NCI-H748 (cell line): ENCODE data around the gene MSMP.

Experiments
- DNase-seq: peaks from one replicate; lab custom pipeline; 2025; ENCODE audit not compliant: unreplicated experiment; lab: John Stamatoyannopoulos, UW

Gene MSMP

GRCh38 chr9:35771534-35771933, 17.5 kb upstream of the MSMP start:
- DNase-seq, result peak; percentile 75

DNA sequence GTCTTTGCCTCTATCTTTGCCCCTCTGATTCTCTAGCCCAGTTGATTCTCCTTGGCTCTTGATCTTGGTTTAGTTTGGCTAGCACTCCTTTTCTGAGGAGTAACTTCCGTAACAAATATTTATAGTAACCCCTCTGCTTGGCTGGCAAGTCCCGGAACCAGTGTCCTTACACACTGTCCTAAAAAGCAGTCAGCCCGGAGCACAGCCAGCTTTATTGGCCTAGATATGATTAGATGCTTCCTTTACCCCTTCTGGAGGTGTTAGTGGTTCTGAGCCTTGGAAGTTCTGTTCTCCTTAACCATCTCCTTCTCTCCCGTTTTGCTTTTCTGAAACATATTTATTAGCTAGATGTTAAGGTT, 17.0 kb upstream of the MSMP start:
- DNase-seq, result no peak

DNA sequence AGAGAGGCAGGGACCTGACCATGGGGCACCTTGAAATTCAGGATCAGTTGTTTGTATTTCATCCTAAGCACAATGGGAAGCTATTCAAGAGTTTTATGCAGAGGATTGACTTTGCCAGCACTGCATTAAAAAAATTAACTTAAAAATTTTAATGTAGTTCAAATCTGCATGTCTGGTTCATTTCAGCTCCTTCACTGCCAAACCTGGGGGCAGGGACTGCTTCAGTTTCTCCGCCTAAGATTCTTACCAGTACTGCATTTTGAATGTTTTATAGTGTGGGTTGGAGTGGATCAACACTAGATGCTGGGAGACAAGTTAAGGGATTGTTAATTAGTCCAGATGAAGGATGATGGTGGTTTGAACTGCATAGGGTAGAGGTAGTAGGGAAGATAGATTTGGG, 15.7 kb upstream of the MSMP start:
- DNase-seq, result no peak

DNA sequence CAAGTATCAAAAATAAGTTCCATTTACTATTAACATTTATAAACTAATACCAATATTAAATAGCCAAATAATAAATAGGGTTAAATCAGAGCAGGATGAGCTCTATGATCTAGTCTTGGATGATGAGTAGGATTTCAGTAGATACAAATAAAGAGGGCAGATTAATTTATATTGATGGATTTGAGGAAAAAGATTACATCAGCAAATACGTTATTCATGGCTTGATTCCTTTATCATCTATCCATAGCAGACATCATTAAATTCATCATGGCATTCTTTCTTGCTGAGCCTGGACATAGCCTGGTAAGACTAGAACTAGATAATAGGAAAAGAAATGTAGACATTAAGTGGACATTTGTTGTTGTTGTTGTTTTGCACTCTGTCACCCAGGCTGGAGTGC, 13.4 kb upstream of the MSMP start:
- no peak for DNase-seq

DNA sequence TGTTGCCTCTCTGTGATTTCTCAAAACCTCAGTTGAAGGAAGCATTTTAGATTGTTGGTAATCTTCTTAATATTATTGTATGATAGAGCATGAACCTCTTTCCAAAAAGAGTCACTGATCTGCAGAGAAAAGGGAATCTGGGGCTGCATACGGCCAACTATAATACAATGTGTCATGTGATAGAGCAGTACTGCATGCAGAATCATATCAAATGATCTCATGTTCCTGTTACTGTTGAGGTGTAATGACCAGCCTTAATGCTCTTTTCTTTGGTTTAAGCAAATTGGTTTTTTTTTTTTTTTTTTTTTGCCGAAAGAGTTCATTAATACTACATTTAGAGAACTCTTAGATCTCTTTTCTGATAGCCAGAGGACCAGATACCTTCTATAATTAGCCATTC, 12.9 kb upstream of the MSMP start:
- DNase-seq, result no peak

GRCh38 chr9:35763803-35764202, 9.7 kb upstream of the MSMP start:
- DNase-seq, result no peak

DNA sequence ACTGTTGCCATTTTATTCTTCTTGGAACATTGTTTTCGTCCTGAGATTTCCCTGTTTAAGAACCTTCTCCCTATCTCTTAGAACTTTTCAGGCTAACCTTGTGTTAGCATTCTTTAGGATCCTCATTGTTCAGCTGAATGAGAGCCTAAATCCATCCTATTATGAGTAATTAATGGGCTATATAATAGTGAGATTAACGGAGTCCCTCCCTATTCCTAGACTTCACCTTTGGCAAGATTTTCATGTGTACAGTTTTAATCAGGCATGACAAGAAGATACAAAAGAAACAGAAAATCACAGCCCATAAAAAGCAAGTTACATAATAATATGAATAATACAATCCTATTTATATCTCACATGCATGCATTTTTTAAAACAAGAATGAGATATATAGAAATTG, 9.1 kb upstream of the MSMP start:
- no peak for DNase-seq

DNA sequence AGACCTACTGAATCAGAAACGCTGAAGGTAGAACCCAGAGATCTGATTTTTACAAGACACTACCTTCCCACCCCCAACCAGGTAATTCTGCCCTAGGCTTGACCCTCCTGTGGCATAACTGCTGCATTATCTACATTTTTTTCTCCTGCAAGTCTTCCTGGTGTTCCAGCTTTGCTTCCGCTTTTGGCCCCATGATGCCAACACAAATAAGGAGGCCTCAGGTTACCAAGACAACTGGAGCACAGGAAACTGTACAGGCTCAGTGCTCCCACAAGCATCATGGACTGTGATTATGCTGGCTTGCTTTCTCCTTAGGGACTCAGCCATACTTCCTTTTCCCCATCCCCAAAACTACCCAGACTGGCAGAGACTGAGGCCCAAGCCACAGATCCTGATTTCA, 6.6 kb upstream of the MSMP start:
- no peak for DNase-seq

DNA sequence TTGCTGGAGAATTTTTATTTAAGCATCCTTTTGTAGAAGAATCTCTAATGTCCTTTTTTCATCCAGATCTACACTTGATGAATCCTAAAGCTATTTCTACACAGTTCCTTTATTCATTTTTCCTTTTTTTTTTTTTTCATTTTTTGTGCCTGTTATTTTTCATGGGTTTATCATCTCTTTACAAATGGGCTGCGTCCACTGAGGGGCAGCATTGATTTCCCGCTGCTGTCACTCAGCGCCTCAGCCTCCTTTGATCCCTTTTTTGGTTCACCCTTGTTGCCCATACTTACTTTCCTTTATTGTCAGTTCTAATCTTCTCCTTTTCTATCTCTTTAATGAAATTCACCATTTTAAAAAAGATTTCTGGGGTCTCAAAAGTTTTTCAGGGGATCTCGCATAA, 5.7 kb upstream of the MSMP start:
- no peak for DNase-seq

DNA sequence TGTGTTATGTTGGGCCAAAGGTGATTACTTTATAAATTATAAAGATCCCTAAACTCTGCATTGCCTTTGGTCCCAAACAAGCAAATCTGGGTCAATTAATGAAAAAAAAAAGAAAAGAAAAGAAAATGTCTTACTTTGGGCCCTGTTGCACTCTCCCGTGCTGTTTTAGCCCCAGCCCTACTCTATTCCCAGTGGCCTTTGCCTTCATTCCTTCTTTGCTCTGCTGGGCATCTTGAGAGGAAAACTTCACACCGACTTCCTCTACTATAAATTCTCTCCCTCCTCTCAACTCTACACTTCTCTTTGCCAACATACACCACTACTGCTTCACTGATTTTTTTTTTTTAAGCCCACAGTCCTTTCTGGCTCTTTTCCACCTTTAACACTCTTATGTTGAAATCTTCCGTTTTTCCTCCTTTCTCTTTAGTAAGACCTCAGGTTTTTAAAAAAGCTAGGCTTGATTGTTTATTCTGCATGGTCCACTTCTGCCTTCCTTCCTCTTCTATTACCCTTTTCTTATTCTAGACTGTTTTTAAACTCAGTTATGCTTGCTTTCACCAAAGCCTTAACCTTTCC, 4.5 kb upstream of the MSMP start:
- DNase-seq, result no peak

DNA sequence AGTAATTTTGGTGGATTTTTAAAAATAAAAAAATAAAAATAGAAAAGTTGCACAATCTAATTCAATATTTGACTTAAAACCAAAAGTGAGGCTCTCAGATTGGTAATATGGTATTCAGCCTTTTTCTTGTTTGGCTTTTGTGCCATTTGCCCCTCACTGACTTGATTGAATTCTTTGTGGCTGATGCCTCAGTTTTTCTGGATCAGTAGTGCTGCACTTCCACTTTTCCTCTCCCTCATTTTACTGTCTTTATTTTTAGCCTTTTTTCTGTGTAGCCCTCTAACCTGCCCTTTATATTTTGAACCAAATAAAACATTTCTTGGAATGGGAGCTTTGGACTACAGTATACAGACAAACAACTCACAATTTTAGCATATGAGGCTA, 3.8 kb upstream of the MSMP start:
- DNase-seq, result no peak

DNA sequence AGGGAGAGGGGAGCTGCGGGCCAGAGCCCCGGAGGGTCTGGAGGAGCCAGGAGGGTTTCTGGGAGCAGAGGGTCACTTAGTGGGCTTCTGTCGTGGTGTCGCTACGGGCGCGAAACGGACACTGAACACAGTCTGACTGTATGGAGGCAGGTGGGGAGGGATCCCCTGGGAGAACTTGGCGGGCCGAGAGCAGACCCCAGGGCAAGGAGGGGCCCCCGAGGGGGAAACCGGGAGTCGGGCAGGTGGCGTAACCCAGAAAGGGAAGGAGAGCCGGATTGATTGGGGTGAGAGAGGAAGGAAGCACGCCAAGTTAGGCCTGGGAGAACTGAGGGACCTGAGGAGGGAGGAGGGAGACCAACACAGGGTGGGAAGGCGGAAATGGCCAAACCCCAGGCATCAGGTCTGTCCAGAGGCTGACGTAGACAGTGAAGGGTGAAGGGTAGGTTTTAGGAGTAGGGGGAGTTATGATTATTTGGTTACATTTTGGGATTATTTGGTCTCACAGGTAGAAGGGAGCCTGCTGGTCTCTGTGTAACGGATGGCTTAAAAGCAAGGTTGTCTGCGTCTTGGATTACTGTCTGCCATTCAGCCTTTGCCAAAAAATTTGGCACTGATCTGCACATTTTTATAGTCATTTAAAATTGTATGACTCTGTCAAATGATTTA, 3.3 kb upstream of the MSMP start:
- peak; percentile 76 for DNase-seq

- DNase-seq, result peak; percentile 80
Observed at GRCh38 chr9:35756275-35757225, 2.5 kb upstream of the MSMP start.

GRCh38 chr9:35755071-35755470, 995 bp upstream of the MSMP start:
- DNase-seq, result no peak

DNA sequence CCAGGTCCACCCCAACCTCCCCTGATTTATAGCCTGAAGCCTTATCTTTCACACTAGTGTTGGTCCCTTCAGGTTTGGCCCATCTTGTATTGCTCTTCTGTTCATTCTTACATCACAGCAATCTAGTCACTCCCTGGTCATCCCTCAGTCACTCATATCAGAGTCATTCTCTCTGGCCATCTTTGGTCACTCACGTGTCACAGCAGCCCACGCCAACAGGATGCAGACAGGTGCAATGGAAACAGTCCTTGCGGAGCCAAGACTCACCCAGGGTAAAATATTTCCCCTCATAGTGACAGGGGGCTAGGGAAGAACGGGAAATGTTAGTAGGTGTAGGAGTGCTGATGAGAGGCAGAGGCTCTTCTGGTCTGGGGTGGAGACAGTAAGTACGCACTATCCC, 610 bp downstream of the MSMP start:
- no peak for DNase-seq

DNA sequence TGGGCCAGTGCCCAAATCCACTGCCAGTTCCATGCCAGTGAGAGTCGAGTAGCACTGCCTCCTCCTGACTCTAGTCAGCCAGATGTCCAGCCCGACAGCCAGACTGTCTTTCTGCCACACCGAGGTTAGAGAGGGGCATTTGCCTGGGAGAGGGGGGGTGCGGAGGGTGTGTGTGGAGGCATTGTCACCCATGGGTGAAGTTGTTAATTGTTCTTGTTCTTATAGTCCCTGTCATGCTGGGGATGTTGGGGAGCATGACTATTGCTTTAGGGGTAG, 3.9 kb downstream of the MSMP start:
- no peak for DNase-seq

DNA sequence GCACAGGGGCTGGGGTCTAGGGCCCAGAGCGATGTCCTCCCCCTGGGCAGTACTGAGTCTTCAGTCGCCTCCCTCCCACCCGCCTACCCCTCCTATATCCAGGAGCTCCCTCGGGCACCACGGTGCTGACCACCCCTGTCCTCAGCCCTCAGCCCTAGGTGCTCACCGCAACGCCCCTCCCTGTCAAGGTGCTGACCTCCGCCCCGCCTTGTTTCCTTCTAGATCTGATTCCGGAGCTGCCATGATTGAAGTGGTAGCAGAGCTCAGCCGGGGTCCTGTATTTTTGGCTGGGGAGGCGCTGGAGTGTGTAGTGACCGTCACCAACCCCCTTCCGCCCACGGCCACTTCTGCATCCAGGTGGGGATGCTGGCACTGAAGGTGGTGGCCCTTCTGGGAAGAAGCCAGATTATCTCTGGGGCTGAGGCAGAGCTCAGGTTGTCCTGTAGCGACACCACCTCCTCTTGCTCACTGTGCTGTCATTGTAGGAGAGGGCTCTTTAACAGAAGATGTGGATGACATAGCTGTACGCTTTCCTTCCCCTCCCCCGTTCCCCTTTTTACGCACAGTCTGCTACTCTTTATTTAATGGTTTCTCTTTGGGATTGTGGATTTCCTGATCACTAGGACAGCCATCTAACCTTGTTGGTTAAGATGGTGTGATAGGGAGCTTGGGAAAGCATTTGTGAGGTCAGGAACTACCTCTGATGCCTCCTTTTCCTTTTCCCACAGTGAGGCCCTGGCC, 4.4 kb downstream of the MSMP start:
- DNase-seq, result peak; percentile 33

GRCh38 chr9:35748858-35749514, 5.1 kb downstream of the MSMP start, which contains the start of the genes GBA2 and RGP1:
Gene GBA2 (minus strand): TSS chr9:35749228. CDS start chr9:35748704, 524 bp downstream.
Gene RGP1 (plus strand): TSS chr9:35749287. CDS start chr9:35749756, 469 bp downstream.
- DNase-seq, result peak; percentile 86

DNA sequence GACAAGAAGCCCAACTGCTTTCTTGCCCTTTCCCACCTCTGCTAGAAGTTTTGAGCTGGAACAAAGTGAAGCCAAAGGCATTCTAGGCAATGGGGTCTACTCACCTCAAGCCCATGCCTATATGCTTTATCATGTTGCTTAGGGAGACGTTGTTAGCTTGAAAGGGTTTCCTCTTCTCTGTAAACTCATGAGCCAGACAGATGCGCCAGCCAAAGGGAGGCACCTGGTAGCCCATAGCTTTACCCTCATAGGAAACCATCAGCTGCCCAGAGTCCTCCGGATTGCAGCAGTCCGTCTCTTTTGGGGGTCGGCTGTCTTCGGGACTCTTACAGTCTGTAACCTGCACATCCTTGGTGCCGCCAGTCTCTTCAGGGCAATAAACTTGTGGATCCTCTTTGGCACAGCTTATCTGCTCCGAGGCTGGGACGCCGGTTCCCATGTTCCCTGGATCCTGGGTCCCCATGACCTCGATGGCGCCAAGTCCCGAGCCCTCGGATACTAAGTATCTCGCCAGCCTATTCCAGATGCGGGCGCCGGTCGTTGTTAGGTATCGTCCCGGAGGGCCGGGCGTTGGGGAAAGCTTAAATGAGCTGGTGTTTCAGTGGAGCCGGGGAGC, 5.7 kb downstream of the MSMP start:
- peak; percentile 38 for DNase-seq

GRCh38 chr9:35746583-35746982, 7.5 kb downstream of the MSMP start:
- DNase-seq, result peak; percentile 10

GRCh38 chr9:35745569-35745968, 8.5 kb downstream of the MSMP start:
- no peak for DNase-seq
